ENCODE results near the gene LCE5A.

DNA sequence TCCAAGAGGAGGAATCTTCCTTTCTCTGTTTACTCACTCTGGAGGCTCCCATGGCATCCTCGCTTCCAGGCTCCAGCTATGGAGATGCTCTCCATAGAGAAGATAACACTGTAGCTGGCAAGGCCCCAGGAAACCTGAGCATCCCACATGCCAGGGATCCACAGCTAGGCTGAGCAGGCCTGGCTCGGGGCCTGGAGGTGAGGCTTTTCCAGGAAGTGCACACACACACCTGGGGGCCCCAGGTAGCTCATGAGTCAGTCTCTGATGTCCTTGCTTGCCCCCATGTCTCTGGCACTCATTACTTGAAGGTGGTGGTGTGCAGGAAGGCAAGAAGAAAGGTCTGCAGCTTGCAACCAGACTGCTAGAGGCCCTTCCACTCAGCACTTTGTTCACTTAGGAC, 5.5 kb upstream of the LCE5A start:
- TF ChIP-seq CTCF (IDR thresholded peaks at IDR 0.05), result no peak
- TF ChIP-seq ZFX (IDR thresholded peaks at IDR 0.05; ENCODE audit: borderline replicate concordance), result no peak
